Limb (tissue), 2 donors: ENCODE results near the gene KY.

ENCODE experiments used
- DNase-seq, 2 donors: peaks; one replicate each; pipeline ENCODE4 v3.0.0-alpha.2; 2016; ENCODE audit errors: extremely low spot score in 2 of 2

KY gene

GRCh38 chr3:134650431-134651346 is at the start of gene KY:
TSS of gene KY (minus strand) at chr3:134651022. CDS start at chr3:134650960, 62 bp downstream.
- peak; percentile 32 to 73 for DNase-seq

GRCh38 chr3:134699721-134700120 is 48.9 kb upstream of the KY start:
- no peak for DNase-seq

GRCh38 chr3:134699141-134699711 is 48.4 kb upstream of the KY start:
- DNase-seq, result no peak

- no peak for DNase-seq
These were observed 47.2 kb upstream of the KY start for GRCh38 chr3:134697830-134698689.

- DNase-seq, result no peak
These were observed 45.3 kb upstream of the KY start for GRCh38 chr3:134696155-134696554.

- no peak for DNase-seq
These were observed 44.2 kb upstream of the KY start for GRCh38 chr3:134694946-134695543.

- no peak for DNase-seq
These were observed 43.6 kb upstream of the KY start for GRCh38 chr3:134694466-134694865.

GRCh38 chr3:134693804-134694203 is 43.0 kb upstream of the KY start:
- DNase-seq, result no peak

GRCh38 chr3:134693226-134693625 is 42.4 kb upstream of the KY start:
- no peak for DNase-seq

- no peak for DNase-seq
These were observed 39.4 kb upstream of the KY start for GRCh38 chr3:134690226-134690625.

GRCh38 chr3:134687642-134688041 is 36.8 kb upstream of the KY start:
- no peak for DNase-seq

- DNase-seq, result no peak
These were observed 35.3 kb upstream of the KY start for GRCh38 chr3:134685929-134686802.

GRCh38 chr3:134682196-134682880 is 31.5 kb upstream of the KY start:
- DNase-seq, result no peak

GRCh38 chr3:134681522-134681900 is 30.7 kb upstream of the KY start:
- no peak for DNase-seq

GRCh38 chr3:134680796-134681521 is 30.1 kb upstream of the KY start:
- DNase-seq, result no peak

- no peak for DNase-seq
These were observed 27.1 kb upstream of the KY start for GRCh38 chr3:134677987-134678308.

GRCh38 chr3:134677196-134677986 is 26.6 kb upstream of the KY start:
- no peak for DNase-seq

- no peak for DNase-seq
These were observed 25.0 kb upstream of the KY start for GRCh38 chr3:134675726-134676256.
